GM19397 (cell line): ENCODE data around the gene CSF1R.
A peak's percentile ranks its signal among the peaks of the same experiment; 100 is the strongest.
"Not testable (repeated sequence)": the region's sequence is repeated elsewhere in the genome, so short reads cannot be mapped to it uniquely, and the experiment has no call there.

Source experiments
- ATAC-seq: cut with Tn5 transposase; IDR thresholded peaks from one replicate; pipeline ENCODE4 v1.9.1; 2021; ENCODE audit warnings: mild to moderate bottlenecking, moderate library complexity; ENCODE audit not compliant: unreplicated experiment

CSF1R gene

DNA sequence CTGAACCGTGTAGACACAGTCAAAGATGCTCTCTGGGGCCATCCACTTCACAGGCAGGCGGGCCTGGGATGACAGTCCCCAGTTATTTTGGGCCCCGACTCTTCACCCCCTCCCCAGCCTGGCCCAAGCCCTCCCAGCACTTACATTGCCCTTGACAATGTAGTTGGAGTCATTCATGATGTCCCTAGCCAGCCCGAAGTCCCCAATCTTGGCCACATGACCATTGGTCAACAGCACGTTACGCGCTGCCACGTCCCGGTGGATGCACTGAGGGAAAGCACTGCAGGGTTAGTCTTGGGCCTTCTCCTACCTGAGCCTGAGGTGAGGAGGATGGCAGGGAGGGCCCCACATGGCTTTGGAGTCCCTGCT is 30.3 kb downstream of the CSF1R start:
- ATAC-seq: no peak

DNA sequence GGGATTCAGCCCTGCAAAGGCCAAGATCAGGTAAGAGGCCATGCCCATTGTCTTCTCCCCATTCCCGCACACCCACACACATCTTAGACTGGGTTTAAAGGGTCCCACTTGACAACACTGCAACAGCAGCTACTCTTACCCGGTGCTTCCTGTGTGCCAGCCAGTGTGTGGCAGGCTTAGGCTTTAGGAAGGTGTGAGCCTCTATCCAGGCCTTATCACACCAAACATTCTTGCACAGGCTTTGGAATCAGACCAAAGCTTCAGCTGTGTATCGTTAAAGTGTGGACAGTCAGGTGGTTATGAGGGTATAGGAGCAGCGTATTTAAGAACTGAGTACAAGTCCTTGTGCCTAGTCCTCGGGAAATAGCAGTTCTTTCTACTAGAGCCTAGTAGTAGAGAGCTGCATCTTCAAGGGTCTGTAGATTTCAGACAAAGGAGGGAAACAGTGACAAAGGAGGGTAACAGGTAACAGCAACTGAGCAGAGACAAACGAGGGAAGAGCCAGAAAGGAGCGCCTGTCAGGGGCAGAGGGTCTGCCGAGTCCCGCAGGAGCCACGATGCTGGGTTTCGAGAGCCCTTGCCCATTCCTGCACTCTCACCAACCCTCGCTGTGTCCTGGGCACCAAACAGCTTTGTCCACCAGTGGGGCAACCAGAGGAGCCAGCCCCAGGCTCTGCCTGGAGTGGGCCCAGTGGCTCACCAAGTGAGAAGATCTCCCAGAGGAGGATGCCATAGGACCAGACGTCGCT is 30.9 kb downstream of the CSF1R start:
- ATAC-seq: no peak

DNA sequence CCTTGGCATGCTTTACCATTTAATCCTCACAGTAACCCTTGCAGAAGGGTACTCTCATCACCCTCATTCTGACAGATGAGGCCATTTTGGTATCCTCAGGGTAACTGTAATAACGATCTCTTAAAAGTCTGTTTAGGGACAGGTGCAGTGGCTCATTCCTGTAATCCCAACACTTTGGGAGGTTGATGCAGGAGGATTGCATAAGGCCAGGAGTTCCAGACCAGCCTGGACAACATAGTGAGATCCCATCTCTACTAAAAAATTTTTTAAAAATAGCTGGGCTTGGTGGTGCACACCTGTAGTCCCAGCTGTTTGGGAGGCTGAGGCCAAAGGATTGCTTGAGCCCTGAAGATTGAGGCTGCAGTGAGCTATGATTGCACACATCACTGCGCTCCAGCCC is 31.8 kb downstream of the CSF1R start:
- no peak for ATAC-seq

DNA sequence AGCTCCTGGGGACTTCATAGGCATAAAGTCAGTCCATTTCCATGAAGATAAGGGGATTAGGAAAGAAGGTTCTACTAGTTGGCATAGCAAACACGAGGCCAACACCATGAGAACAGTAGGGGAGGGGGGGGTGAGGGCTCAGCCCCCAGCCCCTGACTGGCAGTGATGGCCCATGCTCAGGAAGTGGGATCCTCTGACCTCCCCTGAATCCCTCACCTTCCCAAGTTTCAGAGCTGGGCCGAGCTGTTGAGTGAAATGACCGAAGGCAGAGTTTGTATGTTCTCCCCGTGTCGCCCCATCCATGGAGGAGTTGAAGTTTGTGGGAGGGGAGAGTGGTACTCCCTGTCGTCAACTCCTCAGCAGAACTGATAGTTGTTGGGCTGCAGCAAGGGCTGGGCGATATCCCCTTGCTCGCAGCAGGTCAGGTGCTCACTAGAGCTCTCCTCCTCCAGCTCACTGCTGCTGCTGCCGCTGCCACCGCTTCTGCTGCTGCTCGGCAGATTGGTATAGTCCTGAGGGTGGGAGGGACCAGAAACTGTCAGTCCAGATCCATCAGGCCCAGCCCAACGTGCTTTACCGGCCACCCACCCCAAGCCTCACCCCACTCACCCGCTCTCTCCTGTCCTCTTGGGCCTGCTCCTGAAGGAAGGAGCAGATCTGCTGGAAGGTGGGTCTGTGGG is 32.5 kb downstream of the CSF1R start:
- ATAC-seq: no peak

DNA sequence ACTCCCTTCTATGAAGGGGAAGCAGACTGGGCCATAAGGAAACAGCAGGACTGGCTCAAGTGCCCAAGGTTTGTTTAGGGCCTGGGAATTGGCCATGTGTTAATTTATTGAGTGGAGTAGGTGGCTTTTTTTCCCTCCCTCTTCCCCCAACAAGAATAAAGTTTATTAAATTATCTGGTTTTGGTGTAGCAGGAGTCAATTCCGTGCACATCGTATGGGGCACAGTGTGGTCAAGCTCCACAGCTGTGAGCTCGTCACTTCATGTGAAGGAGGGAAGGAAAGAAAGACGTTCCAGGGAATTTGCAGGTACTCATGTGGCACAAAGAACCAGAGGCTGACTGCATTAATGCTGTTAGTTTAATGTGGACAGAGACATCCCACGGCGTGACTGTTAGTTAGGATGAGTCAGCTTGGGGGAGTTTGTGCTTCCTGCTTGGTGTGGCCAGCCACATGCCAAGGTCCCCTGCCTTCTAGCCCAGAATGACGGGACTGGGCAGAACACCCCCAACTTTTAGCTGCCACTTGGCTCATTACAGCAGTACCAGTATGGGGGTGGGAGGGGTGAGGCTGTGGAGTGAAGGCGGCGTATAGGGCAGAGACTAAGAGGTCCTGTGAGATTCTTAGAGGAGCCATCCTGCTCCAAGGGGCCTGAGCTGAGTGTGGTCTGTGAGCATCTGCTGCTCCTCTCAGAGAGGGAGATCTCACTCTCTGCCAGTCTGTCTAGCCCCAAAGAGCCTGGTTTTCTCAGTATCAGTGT is 33.2 kb downstream of the CSF1R start:
- ATAC-seq: no peak

DNA sequence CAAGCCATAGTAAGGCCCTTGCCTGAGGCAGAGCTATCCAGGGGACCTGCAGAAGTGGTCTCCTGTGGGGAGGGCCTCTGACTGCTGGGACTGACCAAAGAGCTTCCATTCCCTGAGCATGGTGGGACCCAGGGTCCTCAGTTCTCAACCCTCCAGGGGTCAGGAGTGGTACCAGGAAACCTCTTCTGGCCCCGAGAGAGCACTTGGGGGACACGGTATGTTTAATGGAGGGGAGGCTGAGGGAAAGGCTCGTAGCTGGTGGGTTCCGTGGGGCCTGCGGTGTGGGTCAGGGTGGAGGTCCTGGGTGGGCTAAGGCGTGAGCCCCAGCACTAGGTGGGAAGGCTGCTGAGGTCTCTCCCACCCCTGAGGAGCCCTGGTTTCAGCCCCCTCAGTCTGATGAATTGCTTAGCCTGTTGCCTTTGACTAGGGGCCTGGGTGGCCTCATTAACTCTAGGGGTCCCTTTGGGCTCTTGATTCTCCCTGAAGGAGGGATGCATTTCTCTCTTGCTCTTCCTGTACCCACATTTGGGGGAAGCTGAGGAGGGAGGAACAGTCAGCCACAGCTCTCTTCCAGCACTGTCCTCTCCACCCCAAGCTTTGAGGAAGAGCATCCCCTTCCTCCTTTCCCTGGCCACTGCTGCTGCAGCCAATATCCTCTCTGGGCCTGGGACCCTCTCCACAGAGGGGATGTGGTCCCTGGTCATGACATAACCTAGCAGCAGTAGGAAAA is 34.0 kb downstream of the CSF1R start:
- no peak for ATAC-seq

DNA sequence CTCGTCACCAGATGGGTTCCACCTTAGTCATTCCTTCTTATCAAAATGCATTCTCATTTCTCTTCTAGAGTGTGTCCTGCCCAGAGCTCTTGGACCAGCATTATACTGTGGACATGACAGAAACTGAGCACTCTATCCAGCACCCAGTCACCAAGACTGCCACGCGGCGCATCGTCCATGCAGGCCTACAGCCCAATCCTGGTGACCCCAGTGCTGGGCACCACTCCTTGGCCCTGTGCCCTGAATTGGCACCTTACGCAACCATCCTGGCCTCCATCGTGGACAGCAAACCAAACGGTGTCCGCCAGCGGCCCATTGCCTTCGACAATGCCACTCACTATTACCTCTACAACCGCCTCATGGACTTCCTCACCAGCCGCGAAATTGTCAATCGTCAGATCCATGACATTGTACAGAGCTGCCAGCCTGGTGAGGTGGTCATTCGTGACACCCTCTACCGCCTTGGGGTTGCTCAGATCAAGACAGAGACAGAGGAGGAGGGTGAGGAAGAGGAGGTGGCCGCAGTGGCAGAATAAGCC is 34.6 kb downstream of the CSF1R start:
- no peak for ATAC-seq

DNA sequence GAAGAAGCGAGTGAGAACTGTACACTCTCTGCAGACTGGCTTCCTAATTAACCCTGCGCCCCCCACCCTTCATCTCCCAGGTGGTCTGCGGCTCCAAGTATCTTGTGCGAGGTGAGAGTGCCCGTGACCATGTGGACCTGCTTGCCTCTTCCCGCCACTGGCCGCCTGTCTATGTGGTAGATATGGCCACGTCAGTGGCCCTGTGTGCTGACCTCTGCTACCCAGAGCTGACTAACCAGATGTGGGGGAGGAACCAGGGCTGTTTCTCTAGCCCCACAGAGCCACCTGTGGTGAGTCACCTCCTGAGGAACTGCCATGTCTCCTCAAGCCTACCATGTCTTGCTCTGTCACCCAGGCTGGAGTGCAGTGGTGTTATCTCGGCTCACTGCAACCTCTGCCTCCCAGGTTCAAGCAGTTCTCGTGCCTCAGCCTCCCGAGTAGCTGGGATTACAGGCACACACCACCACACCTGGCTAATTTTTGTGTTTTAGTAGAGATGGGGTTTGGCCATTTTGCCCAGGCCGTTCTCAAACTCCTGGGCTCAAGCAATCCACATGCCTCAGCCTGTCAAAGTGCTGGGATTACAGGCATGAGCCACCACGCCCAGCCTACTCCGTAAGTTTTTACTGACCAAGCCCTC is 36.1 kb downstream of the CSF1R start:
- ATAC-seq: not testable (repeated sequence)

DNA sequence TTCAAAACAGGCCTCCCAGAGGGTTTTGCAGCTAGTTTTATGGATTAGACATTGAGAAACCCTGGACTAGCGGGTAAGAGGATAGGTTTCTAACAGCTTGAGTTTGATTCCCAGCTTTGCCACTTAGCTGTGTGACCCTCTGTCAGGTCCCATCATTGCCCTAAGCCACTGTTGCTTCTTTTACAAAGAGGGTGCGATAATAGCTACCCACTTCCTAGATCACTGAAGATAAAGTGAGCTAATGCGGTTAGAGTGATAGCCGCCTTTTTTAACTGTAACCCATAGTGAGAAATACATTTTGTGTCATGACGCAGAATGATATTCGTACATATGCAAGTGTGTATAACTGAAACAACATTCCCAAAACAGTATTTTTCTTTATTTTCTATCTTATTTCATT is 40.3 kb downstream of the CSF1R start:
- no peak for ATAC-seq

DNA sequence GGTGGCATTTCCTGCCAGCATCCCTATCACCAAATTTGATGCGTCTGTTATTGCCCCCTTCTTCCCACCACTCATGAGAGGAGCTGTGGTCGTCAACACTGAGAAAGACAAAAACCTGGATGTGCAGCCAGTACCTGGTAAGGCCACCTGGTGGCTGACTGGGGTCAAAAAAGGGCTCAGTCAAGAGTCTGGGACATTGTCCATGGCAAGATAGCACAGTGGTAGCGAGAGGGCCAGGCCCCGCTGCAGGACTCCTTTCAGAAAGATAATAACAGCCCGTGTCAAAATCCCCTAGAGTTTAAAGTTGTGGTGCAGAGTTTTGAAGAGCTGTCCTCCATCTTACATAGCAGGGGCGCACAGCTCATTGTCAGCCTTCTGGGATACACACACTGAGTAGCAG is 40.8 kb downstream of the CSF1R start:
- no peak for ATAC-seq

DNA sequence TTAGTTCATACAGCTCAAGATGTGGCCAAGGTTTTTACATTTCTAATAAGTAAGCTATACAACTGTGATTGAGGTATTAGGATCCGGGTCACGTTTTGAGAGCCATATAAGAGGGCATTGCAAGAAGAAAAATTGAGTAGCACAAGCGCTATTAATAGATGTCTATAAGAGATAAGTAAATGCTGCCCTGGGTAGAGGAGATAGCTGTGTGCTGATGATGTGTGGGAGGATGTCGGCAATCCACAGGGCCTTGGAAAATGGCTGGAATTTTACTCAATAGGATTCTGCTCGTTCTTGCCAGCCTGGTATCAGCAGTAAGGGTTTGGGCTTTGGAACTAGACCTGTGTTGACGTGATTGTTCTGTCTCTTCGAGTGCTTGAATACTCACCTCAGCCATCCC is 41.6 kb downstream of the CSF1R start:
- ATAC-seq: no peak

DNA sequence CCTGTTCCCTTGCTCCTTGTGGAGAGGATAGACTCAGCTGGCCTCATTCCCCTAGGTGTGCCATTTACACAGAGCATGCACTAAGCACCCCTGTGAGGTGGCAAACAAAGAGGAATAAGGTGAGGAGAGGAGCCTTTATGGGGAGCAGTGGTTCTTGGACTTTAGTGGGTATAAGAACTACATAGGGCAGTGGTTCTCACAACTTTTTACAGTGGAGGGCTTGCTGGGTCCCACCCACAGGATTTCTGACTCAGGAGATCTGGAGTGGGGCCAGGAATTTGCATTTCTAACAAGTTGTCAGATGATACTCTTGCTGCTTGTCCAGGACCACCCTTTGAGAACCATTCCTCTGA is 42.0 kb downstream of the CSF1R start:
- ATAC-seq: no peak

DNA sequence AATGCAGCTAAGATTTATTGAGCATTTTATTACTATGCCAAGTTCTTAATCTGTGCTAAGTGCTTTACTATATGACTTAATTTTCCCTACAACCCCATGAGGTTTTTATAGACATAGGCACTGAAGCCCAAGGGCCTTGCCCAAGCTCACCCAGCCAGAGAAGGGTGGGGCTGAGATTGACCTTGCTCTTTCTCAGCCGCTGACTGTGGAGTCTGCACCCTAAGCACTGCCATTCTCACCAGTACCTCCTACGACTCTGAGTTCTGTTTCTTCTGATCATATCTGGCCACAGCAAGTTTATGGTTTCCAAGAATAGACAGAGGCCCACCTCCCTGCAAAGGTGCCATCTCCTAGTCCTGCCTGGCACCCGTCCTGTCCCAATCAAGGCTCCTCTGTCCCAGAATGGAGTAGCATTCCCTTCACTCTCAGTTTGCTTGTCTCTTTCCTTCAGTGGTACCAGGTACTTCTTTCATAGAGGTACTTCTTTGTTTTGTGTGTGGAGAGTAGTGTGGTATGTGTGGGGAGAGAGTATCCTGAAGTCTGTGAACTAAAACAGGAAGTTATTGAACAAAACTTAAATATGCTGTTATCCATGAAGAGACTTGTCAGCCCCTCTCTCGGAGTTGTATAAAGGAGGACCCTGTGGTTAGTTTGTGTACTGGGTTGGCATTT is 42.6 kb downstream of the CSF1R start:
- ATAC-seq: no peak

DNA sequence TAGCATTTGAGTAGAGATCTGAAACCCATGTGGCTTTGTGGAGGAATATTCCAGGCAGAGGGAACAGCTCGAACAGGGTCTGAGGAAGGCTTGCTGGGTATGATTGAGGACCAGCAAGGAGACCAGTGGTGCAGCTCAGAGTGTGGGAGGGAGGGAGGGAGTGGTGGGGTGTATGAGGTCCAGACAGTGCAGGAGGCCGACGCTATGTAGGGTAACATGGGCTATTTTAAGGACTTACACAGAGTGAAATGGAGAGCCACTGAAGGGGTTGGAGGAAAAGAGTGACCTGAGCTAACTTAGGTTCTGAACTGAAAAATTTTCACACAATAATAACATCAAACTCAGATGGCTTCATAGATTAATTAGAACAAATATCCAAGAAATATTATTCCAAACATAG is 43.9 kb downstream of the CSF1R start:
- no peak for ATAC-seq

DNA sequence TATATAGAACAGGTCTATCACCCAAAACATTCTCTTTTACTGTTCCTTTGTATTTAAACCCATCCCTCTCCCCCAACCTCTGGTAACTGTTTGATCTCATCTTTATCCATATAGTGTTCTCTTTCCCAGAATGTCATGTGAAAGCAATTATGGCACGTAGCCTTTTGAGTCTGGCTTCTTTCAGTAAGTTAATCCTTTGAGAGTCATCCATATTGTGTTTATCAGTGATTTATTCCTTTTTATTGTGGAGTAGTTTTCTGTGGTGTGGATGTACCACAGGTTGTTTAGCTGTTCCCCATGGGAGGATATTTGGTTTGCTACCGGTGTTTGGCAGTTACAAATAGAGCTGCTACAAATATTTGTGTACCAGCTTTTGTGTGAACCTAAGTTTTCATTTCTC is 47.8 kb downstream of the CSF1R start:
- ATAC-seq: no peak

DNA sequence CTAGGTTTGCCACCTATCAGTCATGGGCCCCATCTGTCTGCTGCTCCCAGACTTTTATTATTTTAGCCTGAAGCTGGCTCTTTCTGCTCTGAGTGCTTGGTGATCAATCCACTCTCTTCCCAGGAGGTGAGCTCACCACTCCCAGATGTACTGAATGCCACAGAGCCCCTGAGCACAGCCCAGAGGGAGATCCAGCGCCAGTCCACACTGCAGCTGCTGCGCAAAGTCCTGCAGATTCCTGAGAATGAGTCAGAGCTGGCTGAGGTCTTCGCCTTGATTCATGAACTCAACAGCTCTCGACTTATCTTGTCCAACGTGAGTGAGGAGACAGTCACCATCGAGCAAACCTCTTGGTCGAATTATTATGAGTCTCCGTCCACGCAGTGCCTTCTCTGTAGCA is 49.8 kb downstream of the CSF1R start:
- no peak for ATAC-seq

DNA sequence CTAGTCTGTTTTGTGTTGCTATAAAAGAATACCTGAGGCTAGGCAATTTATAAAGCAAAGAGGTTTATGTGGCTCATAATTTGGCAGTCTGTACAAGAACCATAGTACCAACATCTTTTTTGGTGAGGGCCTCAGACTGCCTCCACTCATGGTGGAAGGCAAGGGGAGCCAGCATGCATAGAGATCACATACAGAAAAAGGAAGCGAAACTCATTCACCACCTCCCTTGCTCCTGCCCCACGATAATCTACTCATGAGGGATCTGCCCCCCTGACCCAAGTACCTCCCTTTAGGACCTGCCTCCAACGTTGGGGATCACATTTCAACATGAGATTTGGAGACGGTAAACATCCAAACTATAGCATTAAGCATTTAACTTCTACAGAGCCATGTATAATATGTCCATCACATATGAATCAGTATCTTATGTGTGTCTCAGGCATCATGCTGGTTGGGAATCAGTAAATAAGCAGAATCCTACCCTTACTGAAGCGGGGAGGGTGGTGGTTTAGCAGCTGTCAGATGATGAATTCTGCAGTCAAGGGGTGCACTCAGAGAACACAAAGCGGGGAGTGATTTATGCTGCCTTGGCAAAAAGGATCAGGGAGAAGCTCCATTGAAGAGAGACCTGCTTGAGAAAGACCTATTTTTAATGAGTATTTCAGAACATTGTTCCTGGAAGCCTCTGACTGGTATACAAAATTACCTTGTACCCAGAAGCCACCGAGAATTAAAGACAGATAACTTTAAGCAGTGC is 51.0 kb downstream of the CSF1R start:
- ATAC-seq: peak; percentile 85

DNA sequence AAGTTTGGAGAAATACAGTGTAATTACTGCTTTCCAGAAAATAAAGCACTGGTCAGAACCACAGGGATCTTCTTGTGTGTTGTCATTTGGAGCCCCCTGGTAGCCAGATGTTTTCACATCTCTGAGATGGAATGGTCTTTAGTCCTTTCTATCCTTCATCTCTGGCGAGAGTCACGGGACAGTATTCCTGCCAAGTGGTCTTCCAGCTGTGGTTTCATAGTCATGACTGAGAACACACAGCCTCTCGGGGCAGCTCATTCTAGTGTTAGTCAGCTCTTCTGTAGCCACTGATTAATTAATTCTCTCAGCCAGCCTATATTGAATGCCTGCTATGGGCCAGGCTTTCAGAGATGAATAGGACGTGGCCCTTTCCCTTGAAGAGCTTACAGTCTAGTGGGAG is 51.7 kb downstream of the CSF1R start:
- ATAC-seq: no peak

DNA sequence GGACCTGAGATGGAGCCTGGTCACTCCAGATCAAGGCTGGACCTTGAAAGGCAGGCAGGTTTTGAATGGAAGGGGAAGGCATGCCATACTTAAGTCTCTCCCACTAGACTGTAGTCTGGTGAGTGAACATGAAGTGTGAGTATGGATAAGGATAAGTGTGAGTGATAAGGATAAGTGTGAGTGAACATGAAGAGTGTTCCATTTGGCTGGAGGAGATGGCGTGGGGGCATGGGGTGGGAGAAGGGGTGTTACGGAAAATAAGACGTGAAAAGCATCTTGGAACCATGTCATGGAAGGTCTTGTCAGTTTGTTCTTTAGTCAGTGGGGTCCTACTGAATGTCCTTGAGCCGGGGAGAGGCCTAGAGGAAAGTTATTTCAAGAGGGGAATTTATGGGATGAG is 53.0 kb downstream of the CSF1R start:
- no peak for ATAC-seq
